Measurements from ENCODE around the gene RICTOR. TPM values are rescaled to one million over a fixed set of nuclear protein-coding genes. Genes with fewer than 3 reads are reported as not detected.

Gene RICTOR
- total RNA-seq, 4 donors from 2014 or later = 21.7 to 46.7 (median 33.4) TPM

DNA sequence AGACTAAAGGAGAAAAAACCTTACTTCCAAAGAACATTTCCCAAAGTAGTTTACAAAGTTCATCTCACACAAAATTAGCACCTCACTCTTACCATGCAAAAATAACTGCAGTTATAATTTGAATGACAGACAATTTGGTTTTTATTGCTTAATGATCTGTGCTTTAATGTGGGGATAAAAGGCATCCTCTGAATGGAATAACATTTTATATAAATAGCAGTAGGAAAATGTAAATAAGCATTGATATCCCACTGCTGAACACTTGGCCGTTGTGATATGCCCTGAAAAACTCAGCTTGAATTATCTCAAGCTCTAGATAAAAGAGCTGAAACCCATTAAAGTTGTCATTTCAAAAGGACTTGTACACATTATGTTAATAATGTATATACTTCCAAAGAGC, 135.2 kb downstream of the RICTOR start:
- DNase-seq (ENCODE audit: low spot score in 2 of 2) = no peak
- WGBS, 2 donors = 83 to 92% methylated on average over 1 of the region's 1 CpG
- intact Hi-C loops (cut with DNase I; ENCODE audit: low total_unique reads) = no loop called here
- no peak overlapping the region for H3K4me3 ChIP-seq (ENCODE audit: low read depth, poor library complexity, severe bottlenecking)
- TF ChIP-seq, protein P1, sequence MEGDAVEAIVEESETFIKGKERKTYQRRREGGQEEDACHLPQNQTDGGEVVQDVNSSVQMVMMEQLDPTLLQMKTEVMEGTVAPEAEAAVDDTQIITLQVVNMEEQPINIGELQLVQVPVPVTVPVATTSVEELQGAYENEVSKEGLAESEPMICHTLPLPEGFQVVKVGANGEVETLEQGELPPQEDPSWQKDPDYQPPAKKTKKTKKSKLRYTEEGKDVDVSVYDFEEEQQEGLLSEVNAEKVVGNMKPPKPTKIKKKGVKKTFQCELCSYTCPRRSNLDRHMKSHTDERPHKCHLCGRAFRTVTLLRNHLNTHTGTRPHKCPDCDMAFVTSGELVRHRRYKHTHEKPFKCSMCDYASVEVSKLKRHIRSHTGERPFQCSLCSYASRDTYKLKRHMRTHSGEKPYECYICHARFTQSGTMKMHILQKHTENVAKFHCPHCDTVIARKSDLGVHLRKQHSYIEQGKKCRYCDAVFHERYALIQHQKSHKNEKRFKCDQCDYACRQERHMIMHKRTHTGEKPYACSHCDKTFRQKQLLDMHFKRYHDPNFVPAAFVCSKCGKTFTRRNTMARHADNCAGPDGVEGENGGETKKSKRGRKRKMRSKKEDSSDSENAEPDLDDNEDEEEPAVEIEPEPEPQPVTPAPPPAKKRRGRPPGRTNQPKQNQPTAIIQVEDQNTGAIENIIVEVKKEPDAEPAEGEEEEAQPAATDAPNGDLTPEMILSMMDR (IDR thresholded peaks at IDR 0.05) = no peak
- no peak for TF ChIP-seq POLR2A (IDR thresholded peaks at IDR 0.05)

DNA sequence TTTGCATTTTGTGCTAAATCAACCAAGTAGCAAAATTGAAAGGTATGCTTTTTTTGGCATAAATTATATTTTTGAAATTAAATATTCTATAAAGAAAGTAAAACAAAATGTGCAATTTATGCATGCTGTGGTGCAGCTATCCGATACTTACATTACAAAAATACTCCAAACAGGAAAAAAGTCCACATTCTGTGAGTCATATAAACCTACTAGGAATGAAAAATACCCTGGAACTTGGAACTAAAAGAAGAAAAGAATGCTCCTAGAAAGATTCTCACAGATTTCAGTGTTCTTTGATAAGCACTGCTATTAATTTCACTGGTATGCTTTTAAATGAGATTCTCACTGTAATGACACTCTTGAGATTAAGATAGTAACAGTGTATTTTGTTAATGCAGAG, 135.8 kb downstream of the RICTOR start:
- intact Hi-C loops (cut with DNase I; ENCODE audit: low total_unique reads) = no loop called here
- no peak for DNase-seq (ENCODE audit: low spot score in 2 of 2)
- 86 to 91% methylated on average over 1 of the region's 1 CpG for WGBS, 2 donors
- H3K4me3 ChIP-seq (ENCODE audit: low read depth, poor library complexity, severe bottlenecking) = no peak overlapping the region
- TF ChIP-seq, protein P1 (IDR thresholded peaks at IDR 0.05) = no peak
- TF ChIP-seq POLR2A (IDR thresholded peaks at IDR 0.05) = no peak

DNA sequence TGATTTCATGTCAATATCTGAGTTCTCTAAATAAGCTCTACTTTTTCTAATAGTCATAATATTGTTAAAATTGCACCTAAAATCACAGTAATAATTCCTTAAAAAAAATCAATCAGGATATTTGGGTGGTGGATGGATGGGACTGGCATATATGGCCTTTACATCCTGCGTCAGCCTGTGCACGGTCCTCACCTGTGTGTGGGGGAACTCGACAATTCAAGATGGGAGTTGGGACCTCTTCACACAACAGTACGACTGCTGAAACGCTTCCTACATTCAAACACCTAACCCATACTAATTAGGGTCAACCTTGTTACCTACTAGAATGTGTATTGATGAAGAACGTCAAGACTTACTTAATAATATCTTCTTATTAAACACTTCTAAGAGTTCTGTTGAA, 137.9 kb downstream of the RICTOR start:
- H3K4me3 ChIP-seq (ENCODE audit: low read depth, poor library complexity, severe bottlenecking) = no peak overlapping the region
- 94 to 96% methylated on average over 6 of the region's 6 CpGs for WGBS, 2 donors
- no peak for DNase-seq (ENCODE audit: low spot score in 2 of 2)
- intact Hi-C loops (cut with DNase I; ENCODE audit: low total_unique reads) = no loop called here
- no peak for TF ChIP-seq POLR2A (IDR thresholded peaks at IDR 0.05)
- TF ChIP-seq, protein P1 (IDR thresholded peaks at IDR 0.05) = no peak

DNA sequence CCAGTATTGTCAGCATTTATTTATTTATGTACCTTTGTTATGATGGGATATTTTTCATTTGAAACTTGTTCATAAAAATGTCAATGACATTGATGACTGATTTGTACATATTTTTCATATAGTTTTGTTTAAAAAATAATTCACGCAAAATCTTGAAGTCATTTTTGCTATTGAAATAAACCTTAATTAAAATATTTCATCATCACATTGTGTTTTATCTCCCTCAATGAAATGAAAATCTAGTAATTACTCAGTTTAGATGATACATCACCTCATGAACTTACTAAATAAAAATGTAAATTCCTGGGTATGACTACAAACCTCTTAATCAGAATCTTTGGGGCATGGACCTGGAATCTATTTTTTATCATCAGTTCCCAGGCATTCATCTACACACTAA, 138.8 kb downstream of the RICTOR start:
- DNase-seq (ENCODE audit: low spot score in 2 of 2) = no peak
- no peak overlapping the region for H3K4me3 ChIP-seq (ENCODE audit: low read depth, poor library complexity, severe bottlenecking)
- 43 to 48% methylated on average over 1 of the region's 1 CpG for WGBS, 2 donors
- intact Hi-C loops (cut with DNase I; ENCODE audit: low total_unique reads) = no loop called here
- TF ChIP-seq POLR2A (IDR thresholded peaks at IDR 0.05) = no peak
- TF ChIP-seq, protein P1 (IDR thresholded peaks at IDR 0.05) = no peak

DNA sequence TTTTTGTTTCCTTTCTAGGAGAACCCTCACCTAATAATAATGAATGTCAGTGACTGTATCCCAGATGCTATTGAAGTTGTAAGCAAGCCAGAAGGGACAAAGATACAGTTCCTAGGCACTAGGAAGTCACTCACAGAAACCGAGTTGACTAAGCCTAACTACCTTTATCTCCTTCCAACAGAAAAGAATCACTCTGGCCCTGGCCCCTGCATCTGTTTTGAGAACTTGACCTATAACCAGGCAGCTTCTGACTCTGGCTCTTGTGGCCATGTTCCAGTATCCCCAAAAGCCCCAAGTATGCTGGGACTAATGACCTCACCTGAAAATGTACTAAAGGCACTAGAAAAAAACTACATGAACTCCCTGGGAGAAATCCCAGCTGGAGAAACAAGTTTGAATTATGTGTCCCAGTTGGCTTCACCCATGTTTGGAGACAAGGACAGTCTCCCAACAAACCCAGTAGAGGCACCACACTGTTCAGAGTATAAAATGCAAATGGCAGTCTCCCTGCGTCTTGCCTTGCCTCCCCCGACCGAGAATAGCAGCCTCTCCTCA, 141.3 kb downstream of the RICTOR start:
- WGBS, 2 donors = 86 to 88% methylated on average over 4 of the region's 4 CpGs
- no peak overlapping the region for H3K4me3 ChIP-seq (ENCODE audit: low read depth, poor library complexity, severe bottlenecking)
- DNase-seq (ENCODE audit: low spot score in 2 of 2) = no peak
- no peak for TF ChIP-seq POLR2A (IDR thresholded peaks at IDR 0.05)
- intact Hi-C loops (cut with DNase I; ENCODE audit: low total_unique reads) = no loop called here

DNA sequence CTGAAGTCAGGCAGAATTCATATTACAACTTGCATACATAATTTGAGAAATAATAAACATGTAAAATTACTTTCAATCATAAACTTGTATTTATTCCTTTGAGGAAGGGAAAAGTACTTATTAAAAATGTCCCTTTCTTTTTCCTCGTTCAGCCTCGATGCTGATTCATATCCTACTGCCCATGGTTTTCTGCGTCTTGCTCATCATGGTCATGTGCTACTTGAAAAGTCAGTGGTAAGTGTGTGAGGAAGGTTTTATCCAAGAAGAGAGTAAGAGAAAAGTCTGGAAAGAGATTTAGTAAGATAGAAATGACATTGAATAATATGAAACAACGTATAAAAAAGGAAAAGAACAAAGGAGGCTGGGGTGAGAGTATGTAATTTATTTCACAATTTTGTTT, 142.5 kb downstream of the RICTOR start:
- no peak for TF ChIP-seq POLR2A (IDR thresholded peaks at IDR 0.05)
- TF ChIP-seq, protein P1 (IDR thresholded peaks at IDR 0.05) = no peak
- intact Hi-C loops (cut with DNase I; ENCODE audit: low total_unique reads) = no loop called here
- no peak overlapping the region for H3K4me3 ChIP-seq (ENCODE audit: low read depth, poor library complexity, severe bottlenecking)
- 89% methylated on average over 4 of the region's 4 CpGs for WGBS, 2 donors
- no peak for DNase-seq (ENCODE audit: low spot score in 2 of 2)

Measured in lower leg skin (tissue), 4 donors.